KOPT-K1 (cell line): Measurements from ENCODE around the gene DRG2.

ENCODE experiments used
- H3K27ac ChIP-seq: fragments of 200-600 bp; sonication (generic); 2 replicates; pipeline ENCODE4 v1.5.1; 2016; ENCODE audit warnings: antibody characterized with exemption, mild to moderate bottlenecking, low read depth, low read length; ENCODE audit not compliant: poor library complexity, severe bottlenecking
- H3K36me3 ChIP-seq: fragments of 200-600 bp; sonication (generic); 2 replicates; pipeline ENCODE4 v1.5.1; 2017; ENCODE audit warnings: antibody characterized with exemption, mild to moderate bottlenecking, low read length, moderate library complexity; ENCODE audit not compliant: insufficient read depth
- H3K9me3 ChIP-seq: fragments of 200-600 bp; sonication (generic); 2 replicates; pipeline ENCODE4 v1.5.1; 2017; ENCODE audit warnings: antibody characterized with exemption, low read length, mild to moderate bottlenecking; ENCODE audit not compliant: insufficient read depth, poor library complexity, severe bottlenecking

The DRG2 gene

GRCh38 chr17:18139949-18140348, 52.2 kb downstream of the DRG2 start:
- Histone ChIP-seq H3K9me3 (no peaks in the 10 kb centered on the region), H3K27ac (no peak overlapping the region)

GRCh38 chr17:18140648-18141047, 52.9 kb downstream of the DRG2 start:
- Histone ChIP-seq H3K27ac (no peak overlapping the region), H3K9me3 (no peaks in the 10 kb centered on the region), H3K36me3 (no peaks in the 10 kb centered on the region)

More at GRCh38 chr17:18139949-18140348, 52.2 kb downstream of the DRG2 start:
- H3K36me3 ChIP-seq = no peaks in the 10 kb centered on the region

GRCh38 chr17:18141210-18141803, 53.6 kb downstream of the DRG2 start:
- Histone ChIP-seq H3K27ac (no peak overlapping the region), H3K9me3 (no peaks in the 10 kb centered on the region), H3K36me3 (no peaks in the 10 kb centered on the region)

GRCh38 chr17:18142417-18142816, 54.7 kb downstream of the DRG2 start:
- no peak overlapping the region for H3K27ac ChIP-seq
- no peaks in the 10 kb centered on the region for H3K36me3 ChIP-seq
- no peaks in the 10 kb centered on the region for H3K9me3 ChIP-seq

- H3K36me3 ChIP-seq = no peaks in the 10 kb centered on the region
- no peak overlapping the region for H3K27ac ChIP-seq
- H3K9me3 ChIP-seq = no peaks in the 10 kb centered on the region
These were observed 55.5 kb downstream of the DRG2 start for GRCh38 chr17:18143044-18143936.

DNA sequence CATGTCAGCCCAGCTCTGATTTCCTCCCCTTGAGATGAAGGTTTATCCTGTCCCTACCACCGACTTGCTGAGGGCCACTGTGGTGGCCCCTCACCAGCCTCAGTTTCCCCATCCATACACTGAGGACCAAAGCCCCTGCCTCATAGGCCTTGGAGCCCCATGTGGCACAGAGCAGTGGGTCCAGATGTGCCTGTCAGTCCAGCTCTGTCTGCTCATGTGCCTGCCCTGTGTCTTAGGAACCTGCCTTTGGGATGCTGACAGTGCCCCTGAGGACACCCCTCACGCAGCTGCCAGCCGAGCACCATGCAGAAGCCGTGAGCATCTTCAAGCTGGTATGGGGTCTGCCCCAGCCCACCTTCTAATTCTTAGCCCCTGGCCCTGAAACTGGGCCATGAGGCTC, 56.5 kb downstream of the DRG2 start:
- no peaks in the 10 kb centered on the region for H3K9me3 ChIP-seq
- H3K36me3 ChIP-seq = no peaks in the 10 kb centered on the region
- H3K27ac ChIP-seq = no peak overlapping the region

- H3K27ac ChIP-seq = no peak overlapping the region
- no peaks in the 10 kb centered on the region for H3K9me3 ChIP-seq
- H3K36me3 ChIP-seq = no peaks in the 10 kb centered on the region
These were observed 57.1 kb downstream of the DRG2 start for GRCh38 chr17:18144855-18145254.

GRCh38 chr17:18145811-18146210, 58.1 kb downstream of the DRG2 start:
- no peaks in the 10 kb centered on the region for H3K9me3 ChIP-seq
- no peaks in the 10 kb centered on the region for H3K36me3 ChIP-seq
- H3K27ac ChIP-seq = no peak overlapping the region

DNA sequence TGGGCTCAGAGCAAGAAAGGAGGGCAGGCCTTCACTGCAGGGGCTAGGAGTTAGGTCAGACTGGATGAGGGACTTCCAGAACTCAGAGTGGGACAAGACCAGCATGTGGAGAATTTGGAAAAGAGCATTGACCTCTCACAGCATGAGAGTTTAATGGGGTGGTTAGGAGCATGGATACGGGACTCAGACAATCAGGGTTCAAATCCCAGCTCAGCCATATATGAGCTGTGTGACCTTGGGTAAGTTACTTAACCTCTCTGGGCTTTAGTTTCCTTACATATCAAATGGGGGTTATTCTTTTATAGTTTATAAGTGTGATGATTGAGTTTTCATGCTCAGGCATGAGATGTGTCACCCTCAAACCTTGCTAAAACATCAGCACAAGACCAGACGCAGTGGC, 58.5 kb downstream of the DRG2 start:
- Histone ChIP-seq H3K36me3 (no peaks in the 10 kb centered on the region), H3K27ac (no peak overlapping the region), H3K9me3 (no peaks in the 10 kb centered on the region)

- Histone ChIP-seq H3K27ac (no peak overlapping the region), H3K36me3 (no peaks in the 10 kb centered on the region), H3K9me3 (no peaks in the 10 kb centered on the region)
These were observed 59.2 kb downstream of the DRG2 start for GRCh38 chr17:18146980-18147379.

DNA sequence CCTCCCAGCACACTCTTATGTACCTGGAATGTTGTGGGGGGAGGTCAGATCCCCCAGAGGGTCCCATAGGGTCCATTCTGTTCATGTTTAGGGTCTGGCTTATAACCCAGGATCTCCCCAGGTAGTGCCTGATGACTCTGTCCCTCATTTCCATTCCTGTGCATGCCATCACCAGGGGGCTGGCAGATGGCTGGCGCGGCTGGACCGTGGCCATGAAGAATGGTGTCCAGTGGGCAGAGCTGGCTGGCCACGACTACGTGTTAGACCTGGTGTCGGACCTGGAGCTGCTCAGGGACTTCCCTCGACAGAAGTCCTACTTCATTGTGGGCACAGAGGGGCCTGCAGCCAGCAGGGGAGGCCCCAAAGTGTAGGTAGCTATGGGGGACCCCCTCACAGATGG, 60.8 kb downstream of the DRG2 start:
- Histone ChIP-seq H3K9me3 (no peaks in the 10 kb centered on the region), H3K27ac (no peak overlapping the region), H3K36me3 (no peaks in the 10 kb centered on the region)

- no peaks in the 10 kb centered on the region for H3K9me3 ChIP-seq
- no peak overlapping the region for H3K27ac ChIP-seq
These were observed 63.5 kb downstream of the DRG2 start for GRCh38 chr17:18151290-18151689.

GRCh38 chr17:18155179-18155578, 67.4 kb downstream of the DRG2 start:
- H3K9me3 ChIP-seq = no peaks in the 10 kb centered on the region
- no peak overlapping the region for H3K27ac ChIP-seq
- no peaks in the 10 kb centered on the region for H3K36me3 ChIP-seq

More at GRCh38 chr17:18151290-18151689, 63.5 kb downstream of the DRG2 start:
- no peaks in the 10 kb centered on the region for H3K36me3 ChIP-seq

DNA sequence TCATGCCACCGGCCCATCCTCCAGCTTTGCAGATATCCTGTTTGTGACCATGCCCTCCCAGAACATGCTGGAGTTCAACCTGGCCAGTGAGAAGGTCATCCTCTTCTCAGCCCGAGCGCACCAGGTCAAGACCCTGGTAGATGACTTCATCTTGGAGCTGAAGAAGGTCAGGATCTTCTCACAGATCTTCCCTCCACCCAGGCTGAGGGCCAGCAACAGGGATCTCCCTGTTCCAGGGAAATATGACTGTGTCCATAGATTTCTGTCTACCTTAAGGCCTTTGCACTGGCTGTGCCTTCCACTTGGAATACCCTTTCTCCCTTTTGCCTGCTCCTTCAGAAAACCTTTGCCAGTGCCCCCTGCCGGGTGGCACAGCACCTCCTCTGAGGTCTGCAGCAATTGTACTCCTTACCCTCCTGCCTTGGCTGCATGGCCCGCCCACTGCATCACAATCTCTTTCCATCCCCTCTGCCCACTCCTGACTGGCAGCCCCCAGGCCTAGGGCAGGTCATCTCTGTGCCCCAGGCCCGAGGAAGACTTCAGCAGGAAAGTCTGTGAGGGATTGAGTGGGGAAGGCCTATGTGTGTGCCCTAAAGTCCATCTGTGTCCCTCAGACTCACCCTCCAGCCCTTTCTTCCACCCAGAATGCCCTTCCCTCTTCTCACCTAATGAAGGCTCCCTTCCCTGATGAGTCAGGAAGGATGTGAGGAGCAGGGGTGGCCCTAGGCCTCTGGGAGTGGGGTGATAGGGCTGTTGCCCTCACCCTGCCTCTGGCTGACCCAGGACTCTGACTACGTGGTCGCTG, 68.6 kb downstream of the DRG2 start:
- Histone ChIP-seq H3K9me3 (no peaks in the 10 kb centered on the region), H3K36me3 (no peaks in the 10 kb centered on the region), H3K27ac (no peak overlapping the region)

GRCh38 chr17:18156976-18157280, 69.2 kb downstream of the DRG2 start:
- Histone ChIP-seq H3K36me3 (no peaks in the 10 kb centered on the region), H3K27ac (no peak overlapping the region), H3K9me3 (no peaks in the 10 kb centered on the region)
